ENCODE data around the gene PSMA7. TPM values are rescaled to one million over a fixed set of nuclear protein-coding genes. Genes with fewer than 3 reads are reported as not detected.

Gene PSMA7
- total RNA-seq, 2 donors from 2014 or later = 174 to 176 TPM

GRCh38 chr20:62133051-62133845 is 9.9 kb downstream of the PSMA7 start:
- H3K9me3 ChIP-seq = no peaks in the 10 kb centered on the region

GRCh38 chr20:62132421-62132820 is 10.8 kb downstream of the PSMA7 start:
- TF ChIP-seq POLR2A (IDR thresholded peaks at IDR 0.05) (no peak), CTCF (IDR thresholded peaks at IDR 0.05) (no peak)
- WGBS, 2 donors = 86 to 87% methylated on average over 7 of the region's 7 CpGs
- intact Hi-C loops (cut with DNase I) = no loop called here

More at GRCh38 chr20:62133051-62133845, 9.9 kb downstream of the PSMA7 start:
- Histone ChIP-seq H3K4me1 (no peaks in the 10 kb centered on the region), H3K27ac (peak overlapping the region in 2 of 4 donors; percentile 18 to 22), H3K4me3 (no peak overlapping the region), H3K27me3 (no peaks in the 10 kb centered on the region), H3K36me3 (replicated peaks in 1 of 2; ENCODE audit: insufficient read depth in 1 of 2, low read depth in 2 of 2) (peaks cover 7 to 43% of the 10 kb centered on the region in 2 donors)
- no peak for ATAC-seq
- peak in 1 of 4 donors; percentile 33 for DNase-seq
- intact Hi-C loops (cut with DNase I) = no loop called here
- TF ChIP-seq CTCF (IDR thresholded peaks at IDR 0.05) (no peak), POLR2A (IDR thresholded peaks at IDR 0.05) (no peak)
- 76 to 77% methylated on average over 13 to 29 of the region's 29 CpGs for WGBS, 2 donors

GRCh38 chr20:62131560-62132320 is 11.5 kb downstream of the PSMA7 start:
- Histone ChIP-seq H3K36me3 (replicated peaks in 1 of 2; ENCODE audit: insufficient read depth in 1 of 2, low read depth in 2 of 2) (peaks cover 7 to 42% of the 10 kb centered on the region in 2 donors), H3K27ac (no peak overlapping the region), H3K4me1 (no peaks in the 10 kb centered on the region), H3K9me3 (no peaks in the 10 kb centered on the region), H3K4me3 (no peak overlapping the region), H3K27me3 (no peaks in the 10 kb centered on the region)
- ATAC-seq (no peak), DNase-seq (no peak)
- TF ChIP-seq POLR2A (IDR thresholded peaks at IDR 0.05) (no peak), CTCF (IDR thresholded peaks at IDR 0.05) (no peak)
- intact Hi-C loops (cut with DNase I) = no loop called here
- WGBS, 2 donors = 87 to 89% methylated on average over 15 to 25 of the region's 25 CpGs

More at GRCh38 chr20:62132421-62132820, 10.8 kb downstream of the PSMA7 start:
- Histone ChIP-seq H3K9me3 (no peaks in the 10 kb centered on the region), H3K4me3 (no peak overlapping the region), H3K4me1 (no peaks in the 10 kb centered on the region), H3K36me3 (replicated peaks in 1 of 2; ENCODE audit: insufficient read depth in 1 of 2, low read depth in 2 of 2) (peaks cover 7 to 41% of the 10 kb centered on the region in 2 donors), H3K27ac (peak overlapping the region in 2 of 4 donors; percentile 18 to 22), H3K27me3 (no peaks in the 10 kb centered on the region)
- no peak for DNase-seq
- ATAC-seq = no peak

- Histone ChIP-seq H3K4me3 (no peak overlapping the region), H3K27ac (no peak overlapping the region), H3K4me1 (no peaks in the 10 kb centered on the region), H3K27me3 (no peaks in the 10 kb centered on the region), H3K9me3 (no peaks in the 10 kb centered on the region), H3K36me3 (replicated peaks in 1 of 2; ENCODE audit: insufficient read depth in 1 of 2, low read depth in 2 of 2) (peaks cover 7 to 41% of the 10 kb centered on the region in 2 donors)
- TF ChIP-seq CTCF (IDR thresholded peaks at IDR 0.05) = no peak
- no peak for TF ChIP-seq POLR2A (IDR thresholded peaks at IDR 0.05)
- intact Hi-C loops (cut with DNase I) = loop anchor here (5.0 kb wide), 1 partner anchor 68 kb away; no protein-coding TSS in a partner anchor
- DNase-seq (no peak), ATAC-seq (no peak)
- WGBS, 2 donors = 83 to 87% methylated on average over 12 to 20 of the region's 20 CpGs
These were observed 13.3 kb downstream of the PSMA7 start for GRCh38 chr20:62129731-62130531.

Measured in body of pancreas (tissue), 4 donors.